Measurements from ENCODE around the gene ZBTB47. TPM values are rescaled to one million over a fixed set of nuclear protein-coding genes. Genes with fewer than 3 reads are reported as not detected.

The ZBTB47 gene
- total RNA-seq, 8 experiments from 2014 or later: 3.3 to 20.7 (median 7.7) TPM

- no peak for ATAC-seq (replicated peaks in 6 of 8)
- Histone ChIP-seq H3K4me3 (no peak overlapping the region), H3K27ac (no peak overlapping the region), H3K4me1 (replicated peaks in 1 of 2) (no peaks in the 10 kb centered on the region)
- in situ Hi-C loops (cut with MboI; ENCODE audit: low pct_unique_long_range_greater_than_20kb in 2 of 9, low sequenced_read_pairs in 9 of 9, unreplicated experiment in 9 of 9): no loop called here
- WGBS, 10 experiments: 80 to 100% methylated on average over 1 to 2 of the region's 7 CpGs; no CpG with 5 or more reads in 8 of the 10 experiments
Observed at GRCh38 chr3:42662037-42662812, 8.7 kb downstream of the ZBTB47 start.

- 68 to 100% (median 97%) methylated on average over 2 to 4 of the region's 12 CpGs; no CpG with 5 or more reads in 6 of the 10 experiments for WGBS, 10 experiments
- no peak for ATAC-seq (replicated peaks in 6 of 8)
- in situ Hi-C loops (cut with MboI; ENCODE audit: low pct_unique_long_range_greater_than_20kb in 2 of 9, low sequenced_read_pairs in 9 of 9, unreplicated experiment in 9 of 9): no loop called here
- H3K4me3 ChIP-seq: no peak overlapping the region
- H3K4me1 ChIP-seq (replicated peaks in 1 of 2): peaks cover 3 to 5% of the 10 kb centered on the region in 2 donors
- H3K27ac ChIP-seq: no peak overlapping the region
Observed at GRCh38 chr3:42662813-42663535, 9.5 kb downstream of the ZBTB47 start.

DNA sequence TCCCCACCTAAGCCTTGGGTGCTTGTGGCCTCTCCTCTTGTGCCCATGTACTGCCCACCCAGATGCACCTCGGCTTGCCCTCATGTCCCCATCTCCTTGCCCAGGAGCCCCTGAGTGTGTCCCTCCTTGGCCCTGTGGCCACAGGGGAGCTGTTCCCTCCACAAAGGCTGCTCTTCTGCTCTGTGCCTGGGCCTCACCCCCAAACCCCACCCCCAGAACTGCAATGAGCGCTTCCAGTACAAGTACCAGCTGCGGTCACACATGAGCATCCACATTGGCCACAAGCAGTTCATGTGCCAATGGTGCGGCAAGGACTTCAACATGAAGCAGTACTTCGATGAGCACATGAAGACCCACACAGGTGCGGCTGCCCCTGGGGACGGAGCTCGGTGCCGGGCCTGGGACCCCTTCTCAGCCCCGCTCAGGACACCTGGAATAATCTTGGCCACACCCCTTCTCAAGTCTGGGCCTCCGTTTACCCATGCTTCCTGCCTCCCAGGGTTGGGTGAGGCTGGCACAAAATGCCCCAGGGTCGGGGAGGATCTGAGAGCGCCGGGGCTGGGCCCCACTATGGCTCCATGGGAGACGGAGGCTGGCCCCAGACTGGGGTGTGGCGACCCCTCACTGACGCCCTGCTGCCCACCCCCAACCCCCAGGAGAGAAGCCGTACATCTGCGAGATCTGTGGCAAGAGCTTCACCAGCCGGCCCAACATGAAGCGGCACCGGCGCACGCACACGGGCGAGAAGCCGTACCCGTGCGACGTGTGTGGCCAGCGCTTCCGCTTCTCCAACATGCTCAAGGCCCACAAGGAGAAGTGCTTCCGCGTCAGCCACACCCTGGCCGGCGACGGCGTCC is 10.3 kb downstream of the ZBTB47 start:
- Histone ChIP-seq H3K4me3 (no peak overlapping the region), H3K27ac (no peak overlapping the region), H3K4me1 (replicated peaks in 1 of 2) (peaks cover 6 to 7% of the 10 kb centered on the region in 2 donors)
- 100% methylated on average over 1 of the region's 38 CpGs; no CpG with 5 or more reads in 8 of the 10 experiments for WGBS, 10 experiments
- in situ Hi-C loops (cut with MboI; ENCODE audit: low pct_unique_long_range_greater_than_20kb in 2 of 9, low sequenced_read_pairs in 9 of 9, unreplicated experiment in 9 of 9): no loop called here
- ATAC-seq (replicated peaks in 6 of 8): no peak

GRCh38 chr3:42664438-42664803 is 10.9 kb downstream of the ZBTB47 start:
- no peak for ATAC-seq (replicated peaks in 6 of 8)
- in situ Hi-C loops (cut with MboI; ENCODE audit: low pct_unique_long_range_greater_than_20kb in 2 of 9, low sequenced_read_pairs in 9 of 9, unreplicated experiment in 9 of 9): no loop called here
- WGBS, 10 experiments: no CpG with 5 or more reads among the region's 19 CpGs
- Histone ChIP-seq H3K4me1 (replicated peaks in 1 of 2) (peaks cover 6 to 7% of the 10 kb centered on the region in 2 donors), H3K4me3 (no peak overlapping the region), H3K27ac (no peak overlapping the region)

DNA sequence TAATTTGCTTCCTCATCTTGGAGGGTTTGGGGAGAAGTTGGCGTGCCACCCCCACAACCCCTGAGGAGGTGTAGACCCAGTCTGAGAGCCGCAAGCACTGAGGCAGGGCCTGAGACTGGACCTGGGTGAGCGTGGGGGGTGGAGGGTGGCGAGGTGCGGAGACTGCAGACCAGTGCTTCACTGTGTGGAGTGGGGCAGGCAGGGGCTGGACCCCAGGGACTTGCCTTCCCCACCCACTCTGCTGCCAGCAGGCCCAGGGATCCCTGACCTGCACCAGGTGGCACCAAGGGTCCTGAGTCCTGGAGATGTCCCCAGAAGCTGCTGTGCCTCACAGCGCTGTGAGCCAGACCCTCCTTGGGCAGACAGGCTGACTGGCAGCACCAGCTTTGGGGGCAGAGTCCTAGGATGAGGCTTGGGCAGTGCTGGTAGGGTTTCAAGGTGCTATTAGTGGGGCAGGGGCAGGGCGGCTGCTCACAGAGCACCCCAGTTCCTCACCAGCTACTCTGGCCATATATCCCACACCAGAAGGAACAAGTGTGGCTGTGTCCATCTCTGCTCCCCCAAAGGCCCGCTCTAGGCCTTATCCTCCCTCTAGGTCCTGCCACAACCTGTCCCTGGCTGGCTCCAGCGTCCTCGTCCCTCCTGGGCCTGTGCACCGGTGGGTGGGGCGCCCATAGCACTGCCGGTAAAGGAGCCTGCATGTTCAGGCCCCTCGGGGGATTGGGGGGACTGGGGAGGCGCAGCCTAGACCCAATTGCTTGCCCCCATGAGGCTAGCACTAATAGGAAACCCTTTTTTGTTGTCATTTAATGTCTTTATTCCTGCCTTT is 11.8 kb downstream of the ZBTB47 start:
- in situ Hi-C loops (cut with MboI; ENCODE audit: low pct_unique_long_range_greater_than_20kb in 2 of 9, low sequenced_read_pairs in 9 of 9, unreplicated experiment in 9 of 9): no loop called here
- WGBS, 10 experiments: 40 to 100% (median 90%) methylated on average over 1 to 3 of the region's 15 CpGs; no CpG with 5 or more reads in 4 of the 10 experiments
- no peak for ATAC-seq (replicated peaks in 6 of 8)
- no peak overlapping the region for H3K4me3 ChIP-seq
- peaks cover 6 to 7% of the 10 kb centered on the region in 2 donors for H3K4me1 ChIP-seq (replicated peaks in 1 of 2)
- no peak overlapping the region for H3K27ac ChIP-seq

GRCh38 chr3:42666022-42666421 is 12.5 kb downstream of the ZBTB47 start:
- 0 to 70% (median 60%) methylated on average over 1 to 6 of the region's 8 CpGs; no CpG with 5 or more reads in 4 of the 10 experiments for WGBS, 10 experiments
- peak overlapping the region in 1 of 2 donors; percentile 36 for H3K27ac ChIP-seq
- peaks cover 6 to 7% of the 10 kb centered on the region in 2 donors for H3K4me1 ChIP-seq (replicated peaks in 1 of 2)
- ATAC-seq (replicated peaks in 6 of 8): no peak
- no peak overlapping the region for H3K4me3 ChIP-seq
- in situ Hi-C loops (cut with MboI; ENCODE audit: low pct_unique_long_range_greater_than_20kb in 2 of 9, low sequenced_read_pairs in 9 of 9, unreplicated experiment in 9 of 9): no loop called here

DNA sequence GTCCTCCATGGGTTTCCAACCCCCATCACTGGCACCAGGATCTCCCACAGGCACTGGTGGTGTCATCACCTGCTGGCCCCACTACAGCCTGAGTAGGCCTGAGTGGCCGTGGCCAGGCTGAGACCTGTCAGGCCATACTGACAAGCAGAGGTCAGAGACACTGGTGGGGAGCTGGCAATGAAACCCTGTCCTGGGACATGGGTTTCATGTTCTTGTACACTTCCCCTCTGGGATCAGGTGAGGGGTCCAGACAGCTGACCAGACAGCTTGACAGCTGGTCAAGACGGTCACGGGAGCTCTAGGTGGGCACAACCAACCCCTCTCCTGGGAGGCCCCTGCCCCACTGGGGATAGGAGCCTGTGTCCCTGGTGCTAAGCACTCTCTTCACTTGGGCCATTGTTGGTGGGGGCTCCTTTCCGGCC is 13.1 kb downstream of the ZBTB47 start:
- 24 to 100% (median 80%) methylated on average over 1 to 3 of the region's 4 CpGs; no CpG with 5 or more reads in 4 of the 10 experiments for WGBS, 10 experiments
- no peak for ATAC-seq (replicated peaks in 6 of 8)

GRCh38 chr3:42667096-42667522 is 13.6 kb downstream of the ZBTB47 start:
- Histone ChIP-seq H3K4me3 (no peak overlapping the region), H3K4me1 (replicated peaks in 1 of 2) (peaks cover 6 to 7% of the 10 kb centered on the region in 2 donors), H3K27ac (no peak overlapping the region)
- WGBS, 10 experiments: 60 to 91% (median 78%) methylated on average over 1 to 4 of the region's 7 CpGs; no CpG with 5 or more reads in 7 of the 10 experiments
- ATAC-seq (replicated peaks in 6 of 8): no peak
- in situ Hi-C loops (cut with MboI; ENCODE audit: low pct_unique_long_range_greater_than_20kb in 2 of 9, low sequenced_read_pairs in 9 of 9, unreplicated experiment in 9 of 9): no loop called here

More for the DNA sequence above, 13.1 kb downstream of the ZBTB47 start:
- in situ Hi-C loops (cut with MboI; ENCODE audit: low pct_unique_long_range_greater_than_20kb in 2 of 9, low sequenced_read_pairs in 9 of 9, unreplicated experiment in 9 of 9): no loop called here
- Histone ChIP-seq H3K4me3 (no peak overlapping the region), H3K4me1 (replicated peaks in 1 of 2) (peaks cover 6 to 7% of the 10 kb centered on the region in 2 donors), H3K27ac (no peak overlapping the region)

- in situ Hi-C loops (cut with MboI; ENCODE audit: low pct_unique_long_range_greater_than_20kb in 2 of 9, low sequenced_read_pairs in 9 of 9, unreplicated experiment in 9 of 9): no loop called here
- no peak overlapping the region for H3K27ac ChIP-seq
- H3K4me3 ChIP-seq: no peak overlapping the region
- 0 to 80% (median 18%) methylated on average over 1 to 7 of the region's 8 CpGs; no CpG with 5 or more reads in 2 of the 10 experiments for WGBS, 10 experiments
- peaks cover 6 to 7% of the 10 kb centered on the region in 2 donors for H3K4me1 ChIP-seq (replicated peaks in 1 of 2)
- peak; percentile 11 to 91 (median 74) for ATAC-seq (replicated peaks in 6 of 8)
Observed at GRCh38 chr3:42667523-42668412, 14.3 kb downstream of the ZBTB47 start.

GRCh38 chr3:42668413-42668760 is 14.9 kb downstream of the ZBTB47 start:
- in situ Hi-C loops (cut with MboI; ENCODE audit: low pct_unique_long_range_greater_than_20kb in 2 of 9, low sequenced_read_pairs in 9 of 9, unreplicated experiment in 9 of 9): no loop called here
- Histone ChIP-seq H3K4me1 (replicated peaks in 1 of 2) (peaks cover 6 to 7% of the 10 kb centered on the region in 2 donors), H3K27ac (no peak overlapping the region), H3K4me3 (no peak overlapping the region)
- ATAC-seq (replicated peaks in 6 of 8): no peak
- 83 to 100% methylated on average over 1 of the region's 2 CpGs; no CpG with 5 or more reads in 8 of the 10 experiments for WGBS, 10 experiments

DNA sequence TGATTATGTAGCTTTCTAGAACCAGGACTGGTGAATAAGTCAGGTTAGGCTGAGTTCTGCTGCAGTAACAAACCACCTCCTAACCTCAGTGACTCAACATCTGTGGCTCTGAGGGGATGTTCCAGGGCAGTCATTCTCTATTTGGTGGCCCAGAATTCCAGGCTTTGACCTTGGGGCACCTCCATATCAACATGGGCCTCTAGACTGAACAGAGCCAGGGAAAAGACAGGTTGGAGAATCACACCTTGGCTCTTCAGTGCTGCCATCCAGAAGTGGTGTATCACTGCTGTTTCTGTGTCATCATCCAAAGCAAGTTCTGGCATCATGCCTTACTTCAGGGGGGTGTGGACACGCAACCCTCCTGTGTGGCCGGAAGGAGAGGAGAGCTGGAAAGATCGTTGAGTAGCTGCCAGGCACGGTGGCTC is 15.3 kb downstream of the ZBTB47 start:
- in situ Hi-C loops (cut with MboI; ENCODE audit: low pct_unique_long_range_greater_than_20kb in 2 of 9, low sequenced_read_pairs in 9 of 9, unreplicated experiment in 9 of 9): no loop called here
- Histone ChIP-seq H3K4me3 (no peak overlapping the region), H3K4me1 (replicated peaks in 1 of 2) (peaks cover 6 to 7% of the 10 kb centered on the region in 2 donors), H3K27ac (no peak overlapping the region)
- 10 to 100% (median 88%) methylated on average over 1 to 3 of the region's 4 CpGs; no CpG with 5 or more reads in 4 of the 10 experiments for WGBS, 10 experiments
- peak in 1 of 8 experiments; percentile 6 for ATAC-seq (replicated peaks in 6 of 8)
